H9 (cell line): ENCODE measurements around the gene P4HB. TPM values are rescaled to one million over a fixed set of nuclear protein-coding genes. Genes with fewer than 3 reads are reported as not detected.

Experiments
- DNase-seq: peaks from one replicate; pipeline ENCODE4 v3.0.0-alpha.2; 2017
- H2AFZ ChIP-seq: one replicate; pipeline ENCODE4 v1.6.1; 2013; ENCODE audit warnings: mild to moderate bottlenecking, low read length, control low read depth, moderate library complexity
- H2AK5ac ChIP-seq: 2 replicates; pipeline ENCODE4 v1.6.1; 2013; ENCODE audit warnings: low read length, control low read depth, mixed read lengths; ENCODE audit not compliant: insufficient read length
- H2BK120ac ChIP-seq: one replicate; pipeline ENCODE4 v1.6.1; 2013; ENCODE audit warnings: low read depth, mild to moderate bottlenecking, low read length, control low read depth, inconsistent platforms; ENCODE audit not compliant: poor library complexity, severe bottlenecking
- H2BK12ac ChIP-seq: 2 replicates; pipeline ENCODE4 v1.6.1; 2013; ENCODE audit warnings: low read length, control low read depth, mixed read lengths, low read depth; ENCODE audit not compliant: insufficient read length
- H2BK15ac ChIP-seq: 2 replicates; pipeline ENCODE4 v1.6.1; 2013; ENCODE audit warnings: low read depth, low read length, control low read depth
- H2BK20ac ChIP-seq: one replicate; pipeline ENCODE4 v1.6.1; 2013; ENCODE audit warnings: low read depth, mild to moderate bottlenecking, low read length, control low read depth, inconsistent platforms; ENCODE audit not compliant: poor library complexity, severe bottlenecking
- H2BK5ac ChIP-seq: 2 replicates; pipeline ENCODE4 v1.6.1; 2013; ENCODE audit warnings: low read length, control low read depth, mixed read lengths; ENCODE audit not compliant: insufficient read length
- H3K14ac ChIP-seq: 2 replicates; pipeline ENCODE4 v1.6.1; 2013; ENCODE audit warnings: low read length, control low read depth; ENCODE audit not compliant: insufficient read depth
- H3K18ac ChIP-seq: 2 replicates; pipeline ENCODE4 v1.6.1; 2013; ENCODE audit warnings: low read depth, mild to moderate bottlenecking, mixed read lengths, low read length, control low read depth; ENCODE audit not compliant: insufficient read length
- H3K23ac ChIP-seq: 2 replicates; pipeline ENCODE4 v1.6.1; 2013; ENCODE audit warnings: low read length, control low read depth, mixed read lengths, low read depth; ENCODE audit not compliant: insufficient read length
- H3K23me2 ChIP-seq: 2 replicates; pipeline ENCODE4 v1.6.1; 2013; ENCODE audit warnings: low read depth, mild to moderate bottlenecking, mixed read lengths, low read length, control low read depth; ENCODE audit not compliant: insufficient read length, poor library complexity, severe bottlenecking
- H3K27ac ChIP-seq: 2 replicates; pipeline ENCODE4 v1.5.1; 2013; ENCODE audit warnings: low read length, control low read depth, mixed read lengths, low read depth; ENCODE audit not compliant: insufficient read length
- H3K27me3 ChIP-seq: 2 replicates; pipeline ENCODE4 v1.6.1; 2013; ENCODE audit warnings: low read length, control low read depth, inconsistent platforms; ENCODE audit not compliant: insufficient read depth
- H3K4ac ChIP-seq: 2 replicates; pipeline ENCODE4 v1.6.1; 2013; ENCODE audit warnings: low read depth, mild to moderate bottlenecking, control low read depth, inconsistent platforms, low read length, moderate library complexity
- H3K4me1 ChIP-seq: 2 replicates; pipeline ENCODE4 v1.6.1; 2013; ENCODE audit warnings: low read length, control low read depth, inconsistent platforms; ENCODE audit not compliant: insufficient read depth
- H3K4me2 ChIP-seq: 2 replicates; pipeline ENCODE4 v1.6.1; 2013; ENCODE audit warnings: low read length, control low read depth, mixed read lengths; ENCODE audit not compliant: insufficient read length, insufficient read depth
- H3K56ac ChIP-seq: 2 replicates; pipeline ENCODE4 v1.6.1; 2013; ENCODE audit warnings: low read depth, mild to moderate bottlenecking, mixed read lengths, low read length, control low read depth; ENCODE audit not compliant: insufficient read length
- H3K79me1 ChIP-seq: 2 replicates; pipeline ENCODE4 v1.6.1; 2013; ENCODE audit warnings: low read depth, mild to moderate bottlenecking, moderate library complexity, low read length, control low read depth, inconsistent platforms; ENCODE audit not compliant: insufficient read depth, poor library complexity, severe bottlenecking
- H3K79me2 ChIP-seq: 2 replicates; pipeline ENCODE4 v1.6.1; 2013; ENCODE audit warnings: low read length, control low read depth, inconsistent platforms; ENCODE audit not compliant: insufficient read depth
- H3K9ac ChIP-seq: 2 replicates; pipeline ENCODE4 v1.6.1; 2013; ENCODE audit warnings: low read length, control low read depth, mixed read lengths; ENCODE audit not compliant: insufficient read length; ENCODE audit errors: extremely low read depth
- H3K9me3 ChIP-seq: one replicate; pipeline ENCODE4 v1.6.1; 2013; ENCODE audit warnings: low read depth, low read length, inconsistent platforms; ENCODE audit not compliant: control insufficient read depth
- H3T11ph ChIP-seq: one replicate; pipeline ENCODE4 v1.6.1; 2013; ENCODE audit warnings: mild to moderate bottlenecking, low read length, control low read depth, inconsistent platforms
- H4K20me1 ChIP-seq: one replicate; pipeline ENCODE4 v1.6.1; 2013; ENCODE audit not compliant: control insufficient read depth, insufficient read length, insufficient read depth
- H4K5ac ChIP-seq: 2 replicates; pipeline ENCODE4 v1.6.1; 2013; ENCODE audit warnings: low read depth, mild to moderate bottlenecking, mixed read lengths, low read length, control low read depth; ENCODE audit not compliant: insufficient read length
- H4K8ac ChIP-seq: replicated peaks from 2 replicates; pipeline ENCODE4 v1.6.1; 2013; ENCODE audit warnings: low read length, control low read depth, mixed read lengths, low read depth; ENCODE audit not compliant: insufficient read length
- H4K91ac ChIP-seq: 2 replicates; pipeline ENCODE4 v1.6.1; 2013; ENCODE audit warnings: low read depth, mild to moderate bottlenecking, moderate library complexity, mixed read lengths, low read length, control low read depth; ENCODE audit not compliant: insufficient read length
- H3K27ac Mint-ChIP-seq, 3 experiments: 2 replicates in 2 of 3; 3 replicates in 1 of 3; pipeline ENCODE4 v1.8.0; 2020 to 2021; ENCODE audit warnings: mixed read lengths in 3 of 3, mild to moderate bottlenecking in 1 of 3, moderate library complexity in 1 of 3
- H3K27me3 Mint-ChIP-seq: 2 replicates; pipeline ENCODE4 v1.8.0; 2021; ENCODE audit warnings: low read depth, mild to moderate bottlenecking, moderate library complexity, mixed read lengths
- H3K36me3 Mint-ChIP-seq, 3 experiments: 2 replicates in 2 of 3; 3 replicates in 1 of 3; pipeline ENCODE4 v1.8.0; 2020 to 2021; ENCODE audit warnings: low read depth in 3 of 3, mixed read lengths in 3 of 3; ENCODE audit not compliant: insufficient read depth in 1 of 3
- H3K4me1 Mint-ChIP-seq, 2 experiments: 2 replicates each; pipeline ENCODE4 v1.8.0; 2020; ENCODE audit warnings: mixed read lengths in 2 of 2
- H3K4me3 Mint-ChIP-seq, 2 experiments: 2 replicates in 1 of 2; 3 replicates in 1 of 2; pipeline ENCODE4 v1.8.0; 2020 to 2021; ENCODE audit warnings: mild to moderate bottlenecking in 2 of 2, mixed read lengths in 2 of 2, moderate library complexity in 1 of 2
- H3K9me3 Mint-ChIP-seq, 2 experiments: 2 replicates in 1 of 2; 3 replicates in 1 of 2; pipeline ENCODE4 v1.8.0; 2020; ENCODE audit warnings: mild to moderate bottlenecking in 2 of 2, mixed read lengths in 2 of 2, moderate library complexity in 1 of 2
- WGBS: extraction: QIAGEN DNeasy Blood & Tissue Kit; methylation state at CpG from one replicate; pipeline ENCODE4 v1.1.7; 2013; ENCODE audit warnings: missing lambda C conversion rate, low lambda C conversion rate, mixed read lengths; ENCODE audit not compliant: insufficient read length; ENCODE audit errors: extremely low coverage; 5-methylcytosine and 5-hydroxymethylcytosine counted together
- total RNA-seq: library from RNA; stranded (reverse); gene quantifications from 2 replicates; pipeline ENCODE4 v1.2.1, GENCODE V29; 2021
- TF ChIP-seq, protein P1 (sequence below): fragments of 200-600 bp; sonication (generic); conservative IDR thresholded peaks from 3 replicates; pipeline ENCODE4 v1.8.0; 2021; ENCODE audit warnings: antibody characterized with exemption, mild to moderate bottlenecking

Gene P4HB
- total RNA-seq, 1 experiment from 2014 or later: 366 TPM

DNA sequence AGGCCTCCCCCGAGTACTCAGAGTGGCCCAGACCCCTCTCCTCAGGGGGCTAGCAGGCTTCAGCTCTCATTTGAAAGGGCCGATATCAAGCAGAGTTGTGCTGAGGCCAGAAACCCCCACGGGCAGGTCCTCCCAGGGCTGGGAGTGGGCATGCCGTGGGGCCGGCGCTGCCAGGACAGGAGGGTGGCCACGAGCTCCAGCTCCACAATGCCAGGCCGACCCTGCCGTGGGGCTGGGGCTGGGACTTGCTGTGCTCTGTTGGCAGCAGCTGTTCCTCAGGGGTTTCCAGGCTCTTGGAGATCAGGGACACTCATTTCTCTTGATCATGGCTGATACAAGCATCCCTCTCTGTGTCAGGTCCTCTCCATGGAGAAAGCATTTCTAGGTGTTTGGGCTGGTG lies 38.5 kb upstream of the P4HB start:
- Histone ChIP-seq H2BK120ac (no peak overlapping the region), H3K79me2 (no peaks in the 10 kb centered on the region), H3K23me2 (peaks cover 11% of the 10 kb centered on the region), H2AFZ (no peak overlapping the region), H3K27me3 (no peaks in the 10 kb centered on the region; the same call in 1 of the 2 replicates), H4K5ac (no peak overlapping the region), H3K23ac (no peak overlapping the region), H2BK12ac (no peak overlapping the region), H3K18ac (no peak overlapping the region), H4K91ac (no peak overlapping the region), H3K14ac (no peak overlapping the region; the same call in 1 of the 2 replicates), H3K9ac (no peak overlapping the region), H2BK15ac (no peak overlapping the region), H4K8ac (no peak overlapping the region), H2BK20ac (no peak overlapping the region), H3K4ac (no peak overlapping the region), H3K4me2 (no peak overlapping the region), H3K27ac (no peak overlapping the region), H4K20me1 (no peaks in the 10 kb centered on the region), H2AK5ac (no peak overlapping the region), H3K79me1 (no peaks in the 10 kb centered on the region), H3K56ac (no peak overlapping the region), H3T11ph (no peak overlapping the region), H3K9me3 (no peaks in the 10 kb centered on the region), H2BK5ac (no peak overlapping the region), H3K4me1 (no peaks in the 10 kb centered on the region)
- Mint-ChIP-seq H3K9me3 (no peaks in the 10 kb centered on the region), H3K27me3 (peaks cover 11% of the 10 kb centered on the region), H3K4me3 (no peak overlapping the region), H3K36me3 (peaks cover 16 to 48% (median 39%) of the 10 kb centered on the region in 3 experiments; a peak in 6 of 7 replicates), H3K4me1 (peaks cover 0 to 3% of the 10 kb centered on the region in 2 experiments; a peak in 2 of 4 replicates), H3K27ac (no peak overlapping the region)
- TF ChIP-seq, protein P1, sequence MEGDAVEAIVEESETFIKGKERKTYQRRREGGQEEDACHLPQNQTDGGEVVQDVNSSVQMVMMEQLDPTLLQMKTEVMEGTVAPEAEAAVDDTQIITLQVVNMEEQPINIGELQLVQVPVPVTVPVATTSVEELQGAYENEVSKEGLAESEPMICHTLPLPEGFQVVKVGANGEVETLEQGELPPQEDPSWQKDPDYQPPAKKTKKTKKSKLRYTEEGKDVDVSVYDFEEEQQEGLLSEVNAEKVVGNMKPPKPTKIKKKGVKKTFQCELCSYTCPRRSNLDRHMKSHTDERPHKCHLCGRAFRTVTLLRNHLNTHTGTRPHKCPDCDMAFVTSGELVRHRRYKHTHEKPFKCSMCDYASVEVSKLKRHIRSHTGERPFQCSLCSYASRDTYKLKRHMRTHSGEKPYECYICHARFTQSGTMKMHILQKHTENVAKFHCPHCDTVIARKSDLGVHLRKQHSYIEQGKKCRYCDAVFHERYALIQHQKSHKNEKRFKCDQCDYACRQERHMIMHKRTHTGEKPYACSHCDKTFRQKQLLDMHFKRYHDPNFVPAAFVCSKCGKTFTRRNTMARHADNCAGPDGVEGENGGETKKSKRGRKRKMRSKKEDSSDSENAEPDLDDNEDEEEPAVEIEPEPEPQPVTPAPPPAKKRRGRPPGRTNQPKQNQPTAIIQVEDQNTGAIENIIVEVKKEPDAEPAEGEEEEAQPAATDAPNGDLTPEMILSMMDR: no peak
- DNase-seq: peak; percentile 29
- WGBS: no CpG with 5 or more reads among the region's 9 CpGs
